Measurements from ENCODE around the gene LRRC45.

Gene LRRC45

GRCh38 chr17:82080048-82080788 lies 57.1 kb downstream of the LRRC45 start:
- no peak for DNase-seq
